ENCODE measurements around the gene MAP3K14.

DNA sequence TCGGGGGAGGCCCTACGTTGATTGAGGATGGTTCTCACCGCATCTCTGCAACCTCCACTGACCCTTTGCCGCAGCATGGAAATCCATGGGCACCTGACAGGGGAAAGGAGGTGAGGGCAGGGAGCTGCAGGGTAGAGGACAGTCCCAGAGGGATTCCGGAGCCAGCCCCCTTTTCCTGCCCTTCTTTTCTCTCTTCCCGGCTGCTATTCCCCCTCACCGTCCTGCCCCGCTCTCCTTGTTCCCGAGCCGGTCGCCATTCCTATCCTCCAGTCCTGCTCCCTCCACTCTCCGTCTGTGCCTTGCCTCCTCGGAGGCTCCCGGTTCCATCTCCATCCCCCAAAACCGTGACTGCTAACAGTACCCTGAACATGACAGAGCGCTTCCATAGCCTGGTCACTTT is 59.7 kb downstream of the MAP3K14 start:
- no peak for TF ChIP-seq POLR2A (IDR thresholded peaks at IDR 0.05)
- TF ChIP-seq, protein P1, sequence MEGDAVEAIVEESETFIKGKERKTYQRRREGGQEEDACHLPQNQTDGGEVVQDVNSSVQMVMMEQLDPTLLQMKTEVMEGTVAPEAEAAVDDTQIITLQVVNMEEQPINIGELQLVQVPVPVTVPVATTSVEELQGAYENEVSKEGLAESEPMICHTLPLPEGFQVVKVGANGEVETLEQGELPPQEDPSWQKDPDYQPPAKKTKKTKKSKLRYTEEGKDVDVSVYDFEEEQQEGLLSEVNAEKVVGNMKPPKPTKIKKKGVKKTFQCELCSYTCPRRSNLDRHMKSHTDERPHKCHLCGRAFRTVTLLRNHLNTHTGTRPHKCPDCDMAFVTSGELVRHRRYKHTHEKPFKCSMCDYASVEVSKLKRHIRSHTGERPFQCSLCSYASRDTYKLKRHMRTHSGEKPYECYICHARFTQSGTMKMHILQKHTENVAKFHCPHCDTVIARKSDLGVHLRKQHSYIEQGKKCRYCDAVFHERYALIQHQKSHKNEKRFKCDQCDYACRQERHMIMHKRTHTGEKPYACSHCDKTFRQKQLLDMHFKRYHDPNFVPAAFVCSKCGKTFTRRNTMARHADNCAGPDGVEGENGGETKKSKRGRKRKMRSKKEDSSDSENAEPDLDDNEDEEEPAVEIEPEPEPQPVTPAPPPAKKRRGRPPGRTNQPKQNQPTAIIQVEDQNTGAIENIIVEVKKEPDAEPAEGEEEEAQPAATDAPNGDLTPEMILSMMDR (IDR thresholded peaks at IDR 0.05 in 4 of 5, conservative IDR thresholded peaks at IDR 0.05 in 1 of 5), result no peak

Data from gastrocnemius medialis (tissue), 4 donors.